ENCODE results near the gene ANTXRL. TPM values are rescaled to one million over a fixed set of nuclear protein-coding genes. Genes with fewer than 3 reads are reported as not detected.

The ANTXRL gene
- total and polyA plus RNA-seq, 10 of the 15 experiments (the other 5 are each of a cell fraction or from before 2014, with no cell fraction given): not detected

- H3K79me2 ChIP-seq (ENCODE audit: control insufficient read depth, insufficient read depth, low read length): peaks cover 3% of the 10 kb centered on the region
- in situ Hi-C loops (cut with MboI): no loop called here
- no peaks in the 10 kb centered on the region for H3K9me3 ChIP-seq (replicated peaks; ENCODE audit: control insufficient read depth, insufficient read depth, low read length)
- peaks cover 23% of the 10 kb centered on the region for H3K4me1 ChIP-seq (ENCODE audit: control insufficient read depth, insufficient read depth, low read length)
- ChIA-PET RAD21 (ENCODE audit: unreplicated experiment) (no interaction called here), CTCF (no interaction called here), POLR2A (no interaction called here), SMC1A (ENCODE audit: uncharacterized antibody, unreplicated experiment) (no interaction called here)
- TF ChIP-seq EP300 (IDR thresholded peaks at IDR 0.05; ENCODE audit: borderline replicate concordance in 1 of 2, control insufficient read depth in 1 of 2, low read depth in 2 of 2, low read length in 2 of 2): no peak
- TF ChIP-seq CREM (IDR thresholded peaks at IDR 0.05; ENCODE audit: low read depth): no peak
- no peak for TF ChIP-seq BACH1 (IDR thresholded peaks at IDR 0.05; ENCODE audit: borderline replicate concordance)
- no peaks in the 10 kb centered on the region for H3K36me3 ChIP-seq (ENCODE audit: control insufficient read depth in 2 of 2, insufficient read depth in 2 of 2, low read length in 1 of 2)
- H4K20me1 ChIP-seq (ENCODE audit: control insufficient read depth, insufficient read depth): no peaks in the 10 kb centered on the region
- 41% methylated on average over 4 of the region's 4 CpGs for WGBS (ENCODE audit: insufficient coverage, insufficient replicate concordance, low lambda C conversion rate, missing lambda C conversion rate)
- ATAC-seq (no peak), FAIRE-seq (no peak), DNase-seq (ENCODE audit: low read depth, low spot score) (no peak)
- no peak overlapping the region for H3K4me3 ChIP-seq
- no peak overlapping the region for H3K9ac ChIP-seq (ENCODE audit: control insufficient read depth, insufficient read depth, low read length)
- intact Hi-C loops (cut with micrococcal nuclease; ENCODE audit: unreplicated experiment): no loop called here
- BruUV-seq (replicated peaks): no TSS peak
- no peak overlapping the region for H3K27ac ChIP-seq (ENCODE audit: control insufficient read depth, insufficient read depth)
- no peak overlapping the region for H2AFZ ChIP-seq (ENCODE audit: control insufficient read depth, low read depth, low read length)
- H3K4me2 ChIP-seq (ENCODE audit: control insufficient read depth, insufficient read depth): no peak overlapping the region
- no peaks in the 10 kb centered on the region for H3K27me3 ChIP-seq (replicated peaks in 1 of 2; ENCODE audit: control insufficient read depth in 2 of 2, insufficient read depth in 2 of 2, low read length in 1 of 2)
These were observed 13.9 kb upstream of the ANTXRL start for GRCh38 chr10:46272863-46273415.

GRCh38 chr10:46273506-46274477 lies 13.0 kb upstream of the ANTXRL start:
- no TSS peak for BruUV-seq (replicated peaks)
- H3K4me2 ChIP-seq (ENCODE audit: control insufficient read depth, insufficient read depth): no peak overlapping the region
- H4K20me1 ChIP-seq (ENCODE audit: control insufficient read depth, insufficient read depth): no peaks in the 10 kb centered on the region
- DNase-seq (ENCODE audit: low read depth, low spot score) (no peak), FAIRE-seq (no peak), ATAC-seq (no peak)
- SMC1A ChIA-PET (ENCODE audit: uncharacterized antibody, unreplicated experiment): no interaction called here
- POLR2A ChIA-PET: no interaction called here
- in situ Hi-C loops (cut with MboI): no loop called here
- intact Hi-C loops (cut with micrococcal nuclease; ENCODE audit: unreplicated experiment): no loop called here
- CTCF ChIA-PET: no interaction called here
- no peak overlapping the region for H2AFZ ChIP-seq (ENCODE audit: control insufficient read depth, low read depth, low read length)
- H3K9ac ChIP-seq (ENCODE audit: control insufficient read depth, insufficient read depth, low read length): no peak overlapping the region
- TF ChIP-seq HCFC1 (IDR thresholded peaks at IDR 0.05; ENCODE audit: low read length) (no peak), RAD21 (IDR thresholded peaks at IDR 0.05; ENCODE audit: insufficient read depth, low read depth, low read length) (peak; percentile 38), HDGF (IDR thresholded peaks at IDR 0.05) (no peak)
- TF ChIP-seq, protein P1, sequence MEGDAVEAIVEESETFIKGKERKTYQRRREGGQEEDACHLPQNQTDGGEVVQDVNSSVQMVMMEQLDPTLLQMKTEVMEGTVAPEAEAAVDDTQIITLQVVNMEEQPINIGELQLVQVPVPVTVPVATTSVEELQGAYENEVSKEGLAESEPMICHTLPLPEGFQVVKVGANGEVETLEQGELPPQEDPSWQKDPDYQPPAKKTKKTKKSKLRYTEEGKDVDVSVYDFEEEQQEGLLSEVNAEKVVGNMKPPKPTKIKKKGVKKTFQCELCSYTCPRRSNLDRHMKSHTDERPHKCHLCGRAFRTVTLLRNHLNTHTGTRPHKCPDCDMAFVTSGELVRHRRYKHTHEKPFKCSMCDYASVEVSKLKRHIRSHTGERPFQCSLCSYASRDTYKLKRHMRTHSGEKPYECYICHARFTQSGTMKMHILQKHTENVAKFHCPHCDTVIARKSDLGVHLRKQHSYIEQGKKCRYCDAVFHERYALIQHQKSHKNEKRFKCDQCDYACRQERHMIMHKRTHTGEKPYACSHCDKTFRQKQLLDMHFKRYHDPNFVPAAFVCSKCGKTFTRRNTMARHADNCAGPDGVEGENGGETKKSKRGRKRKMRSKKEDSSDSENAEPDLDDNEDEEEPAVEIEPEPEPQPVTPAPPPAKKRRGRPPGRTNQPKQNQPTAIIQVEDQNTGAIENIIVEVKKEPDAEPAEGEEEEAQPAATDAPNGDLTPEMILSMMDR (IDR thresholded peaks at IDR 0.05 in 2 of 3, conservative IDR thresholded peaks at IDR 0.05 in 1 of 3; ENCODE audit: control insufficient read depth in 2 of 3, extremely low read depth in 1 of 3, insufficient read depth in 1 of 3, low read depth in 3 of 3, low read length in 3 of 3): 0 out of 6 replicates have a peak, but pooled peaks of 1 of the 3 experiments have one; percentile 14
- no peaks in the 10 kb centered on the region for H3K9me3 ChIP-seq (replicated peaks; ENCODE audit: control insufficient read depth, insufficient read depth, low read length)
- H3K4me1 ChIP-seq (ENCODE audit: control insufficient read depth, insufficient read depth, low read length): peaks cover 15% of the 10 kb centered on the region
- H3K27ac ChIP-seq (ENCODE audit: control insufficient read depth, insufficient read depth): no peak overlapping the region
- WGBS (ENCODE audit: insufficient coverage, insufficient replicate concordance, low lambda C conversion rate, missing lambda C conversion rate): 49% methylated on average over 9 of the region's 9 CpGs
- RAD21 ChIA-PET (ENCODE audit: unreplicated experiment): no interaction called here
- H3K79me2 ChIP-seq (ENCODE audit: control insufficient read depth, insufficient read depth, low read length): no peaks in the 10 kb centered on the region
- H3K36me3 ChIP-seq (ENCODE audit: control insufficient read depth in 2 of 2, insufficient read depth in 2 of 2, low read length in 1 of 2): no peaks in the 10 kb centered on the region
- H3K27me3 ChIP-seq (replicated peaks in 1 of 2; ENCODE audit: control insufficient read depth in 2 of 2, insufficient read depth in 2 of 2, low read length in 1 of 2): no peaks in the 10 kb centered on the region
- H3K4me3 ChIP-seq: no peak overlapping the region
